ENCODE results near the gene C8A. TPM values are rescaled to one million over a fixed set of nuclear protein-coding genes. Genes with fewer than 3 reads are reported as not detected.

Gene C8A
- polyA plus RNA-seq, 3 donors, result not detected

DNA sequence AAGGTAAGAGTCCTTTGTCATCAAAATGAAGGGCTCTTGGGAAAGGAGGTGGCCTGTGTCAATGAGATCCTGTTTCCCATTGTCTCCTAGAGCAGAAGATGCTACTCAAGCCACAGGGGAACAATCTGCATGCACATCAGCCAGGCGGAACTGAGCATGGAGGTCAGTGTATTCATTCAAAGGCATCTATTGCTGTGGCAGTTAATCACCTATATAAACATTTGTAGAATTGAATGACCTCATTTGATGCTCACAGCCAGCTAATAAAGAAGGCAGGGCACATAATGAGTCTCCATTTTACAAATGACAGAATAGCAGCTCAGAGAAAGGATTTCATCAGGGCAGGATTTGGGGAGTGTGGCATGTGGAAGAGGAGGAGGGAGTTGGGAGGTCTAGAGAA lies 29.7 kb upstream of the C8A start:
- H3K4me3 Mint-ChIP-seq, result no peak overlapping the region
- H3K9ac ChIP-seq (ENCODE audit: insufficient read depth, low read length, poor library complexity, severe bottlenecking), result no peak overlapping the region
- no peaks in the 10 kb centered on the region for H3K4me1 ChIP-seq (ENCODE audit: control insufficient read depth in 1 of 2, insufficient read depth in 2 of 2, low read length in 2 of 2)
- peaks cover 6 to 10% (median 8%) of the 10 kb centered on the region in 3 donors for H3K27me3 Mint-ChIP-seq (ENCODE audit: low read depth in 3 of 3)
- H3K36me3 Mint-ChIP-seq, result no peaks in the 10 kb centered on the region
- no peaks in the 10 kb centered on the region for H4K20me1 ChIP-seq (ENCODE audit: insufficient read depth, low read length)
- no peak for TF ChIP-seq CTCF (IDR thresholded peaks at IDR 0.05)
- WGBS (ENCODE audit: insufficient coverage), result no CpG with 5 or more reads among the region's 1 CpG
- H3K27ac ChIP-seq (ENCODE audit: low read depth in 1 of 2, low read length in 2 of 2), result no peak overlapping the region
- no peaks in the 10 kb centered on the region for H3K9me3 Mint-ChIP-seq
- no peaks in the 10 kb centered on the region for H3K9me3 ChIP-seq (replicated peaks in 1 of 2; ENCODE audit: control insufficient read depth in 1 of 2, insufficient read depth in 1 of 2, low read length in 2 of 2)
- no peak overlapping the region for H3K4me3 ChIP-seq (replicated peaks in 1 of 3; ENCODE audit: low read depth in 2 of 3, low read length in 3 of 3)
- H3K79me2 ChIP-seq (ENCODE audit: insufficient read depth, low read length), result no peaks in the 10 kb centered on the region
- intact Hi-C loops (cut with micrococcal nuclease), result no loop called here
- peak overlapping the region in 1 of 7 donors; percentile 43 for H3K27ac Mint-ChIP-seq
- H3K4me2 ChIP-seq (replicated peaks; ENCODE audit: extremely low read depth, low read length, poor library complexity, severe bottlenecking), result no peak overlapping the region
- H3K4me1 Mint-ChIP-seq, result no peaks in the 10 kb centered on the region
- DNase-seq, result no peak
- H3K36me3 ChIP-seq (replicated peaks in 1 of 2; ENCODE audit: control insufficient read depth in 1 of 2, insufficient read depth in 2 of 2, low read length in 2 of 2), result no peaks in the 10 kb centered on the region
- H3K27me3 ChIP-seq (ENCODE audit: control insufficient read depth in 2 of 2, insufficient read depth in 2 of 2, low read length in 2 of 2), result no peaks in the 10 kb centered on the region
- no peak overlapping the region for H2AFZ ChIP-seq (ENCODE audit: insufficient read depth, low read depth, low read length, poor library complexity, severe bottlenecking)

- no CpG with 5 or more reads among the region's 4 CpGs for WGBS (ENCODE audit: insufficient coverage)
- no peaks in the 10 kb centered on the region for H3K79me2 ChIP-seq (ENCODE audit: insufficient read depth, low read length)
- no peaks in the 10 kb centered on the region for H4K20me1 ChIP-seq (ENCODE audit: insufficient read depth, low read length)
- no peak overlapping the region for H3K9ac ChIP-seq (ENCODE audit: insufficient read depth, low read length, poor library complexity, severe bottlenecking)
- no peak overlapping the region for H2AFZ ChIP-seq (ENCODE audit: insufficient read depth, low read depth, low read length, poor library complexity, severe bottlenecking)
- no peak for TF ChIP-seq CTCF (IDR thresholded peaks at IDR 0.05)
- no peaks in the 10 kb centered on the region for H3K4me1 ChIP-seq (ENCODE audit: control insufficient read depth in 1 of 2, insufficient read depth in 2 of 2, low read length in 2 of 2)
- peaks cover 6 to 10% (median 8%) of the 10 kb centered on the region in 3 donors for H3K27me3 Mint-ChIP-seq (ENCODE audit: low read depth in 3 of 3)
- H3K4me3 ChIP-seq (replicated peaks in 1 of 3; ENCODE audit: low read depth in 2 of 3, low read length in 3 of 3), result no peak overlapping the region
- no peak overlapping the region for H3K27ac Mint-ChIP-seq
- H3K36me3 ChIP-seq (replicated peaks in 1 of 2; ENCODE audit: control insufficient read depth in 1 of 2, insufficient read depth in 2 of 2, low read length in 2 of 2), result no peaks in the 10 kb centered on the region
- no peak overlapping the region for H3K4me3 Mint-ChIP-seq
- H3K36me3 Mint-ChIP-seq, result no peaks in the 10 kb centered on the region
- DNase-seq, result no peak
- intact Hi-C loops (cut with micrococcal nuclease), result no loop called here
- H3K4me1 Mint-ChIP-seq, result no peaks in the 10 kb centered on the region
- no peak overlapping the region for H3K27ac ChIP-seq (ENCODE audit: low read depth in 1 of 2, low read length in 2 of 2)
- H3K4me2 ChIP-seq (replicated peaks; ENCODE audit: extremely low read depth, low read length, poor library complexity, severe bottlenecking), result no peak overlapping the region
- no peaks in the 10 kb centered on the region for H3K9me3 Mint-ChIP-seq
- no peaks in the 10 kb centered on the region for H3K27me3 ChIP-seq (ENCODE audit: control insufficient read depth in 2 of 2, insufficient read depth in 2 of 2, low read length in 2 of 2)
- no peaks in the 10 kb centered on the region for H3K9me3 ChIP-seq (replicated peaks in 1 of 2; ENCODE audit: control insufficient read depth in 1 of 2, insufficient read depth in 1 of 2, low read length in 2 of 2)
Measured at GRCh38 chr1:56825436-56825835, 29.2 kb upstream of the C8A start.
